HG03039 (cell line): ENCODE measurements around the gene GDI2.
"Not testable (repeated sequence)": the region's sequence is repeated elsewhere in the genome, so short reads cannot be mapped to it uniquely, and the experiment has no call there.

Experiments used
- ATAC-seq: cut with Tn5 transposase; IDR thresholded peaks from one replicate; pipeline ENCODE4 v1.9.1; 2021; ENCODE audit warnings: mild to moderate bottlenecking, moderate library complexity; ENCODE audit not compliant: unreplicated experiment

GDI2 gene

DNA sequence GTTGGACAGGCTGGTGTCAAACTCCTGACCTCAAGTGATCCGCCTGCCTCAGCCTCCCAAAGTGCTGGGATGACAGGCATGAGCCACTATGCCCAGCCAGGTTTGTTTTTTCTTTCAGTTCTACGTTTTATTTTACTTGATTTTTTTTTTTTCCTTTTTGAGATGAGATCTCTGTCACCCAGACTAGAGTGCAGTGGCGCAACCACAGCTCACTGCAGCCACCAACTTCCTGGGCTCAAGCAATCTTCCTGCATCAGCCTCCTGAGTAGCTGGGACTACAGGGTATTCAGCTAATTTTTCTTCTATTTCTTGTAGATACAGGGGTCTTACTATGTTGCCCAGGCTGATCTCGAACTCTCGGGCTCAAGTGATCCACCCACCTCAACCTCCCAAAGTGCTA lies 24.3 kb downstream of the GDI2 start:
- ATAC-seq: no peak

DNA sequence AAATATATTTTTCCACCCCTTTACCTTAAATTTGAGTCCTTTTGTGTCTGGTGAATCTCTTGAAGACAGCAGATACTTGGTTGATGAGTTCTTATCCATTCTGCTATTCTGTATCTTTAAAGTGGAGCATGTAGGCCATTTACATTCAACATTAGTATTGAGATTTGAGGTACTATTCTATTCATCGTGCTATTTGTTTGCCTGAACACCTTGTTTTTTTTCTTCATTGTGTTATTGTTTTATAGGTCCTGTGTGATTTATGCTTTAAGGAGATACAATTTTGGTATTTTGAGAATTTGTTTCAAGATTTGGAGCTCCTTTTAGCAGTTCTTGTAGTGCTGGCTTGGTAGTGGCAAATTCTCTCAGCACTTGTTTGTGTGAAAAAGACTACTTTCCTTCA lies 29.9 kb downstream of the GDI2 start:
- ATAC-seq: no peak

DNA sequence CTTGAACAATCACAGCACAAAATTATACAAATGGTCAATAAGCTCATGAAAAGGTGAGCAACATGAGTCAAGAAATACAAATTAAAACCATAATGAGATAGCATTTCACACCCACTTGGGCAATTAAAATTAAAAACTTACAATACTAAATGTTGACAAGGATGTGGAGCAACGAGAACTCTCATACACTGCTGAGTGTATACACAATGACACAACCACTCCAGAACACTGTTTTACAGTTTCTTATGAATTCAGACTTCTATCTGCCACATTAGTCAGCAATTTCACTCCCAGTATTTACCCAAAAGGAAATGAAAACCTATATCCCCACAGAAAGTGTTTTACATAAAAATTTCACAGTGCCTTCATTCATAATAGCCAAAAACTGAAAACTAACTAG lies 31.1 kb downstream of the GDI2 start:
- no peak for ATAC-seq

DNA sequence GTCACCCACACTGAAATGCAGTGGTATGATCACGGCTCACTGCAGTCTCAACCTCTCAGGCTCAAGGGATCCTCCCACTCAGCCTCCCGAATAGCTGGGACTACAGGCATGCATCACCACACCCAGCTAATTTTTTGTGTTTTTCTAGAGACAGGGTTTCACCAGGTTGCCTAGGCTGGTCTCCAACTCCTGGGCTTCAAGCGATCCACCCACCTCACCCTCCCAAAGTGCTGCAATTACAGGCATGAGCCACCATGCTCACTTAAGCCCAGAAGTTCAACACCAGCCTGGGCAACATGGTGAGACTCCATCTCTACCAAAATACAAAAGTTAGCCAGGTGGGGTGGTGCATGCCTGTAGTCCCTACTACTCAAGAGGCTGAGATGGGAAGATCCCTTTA lies 33.5 kb downstream of the GDI2 start:
- no peak for ATAC-seq

DNA sequence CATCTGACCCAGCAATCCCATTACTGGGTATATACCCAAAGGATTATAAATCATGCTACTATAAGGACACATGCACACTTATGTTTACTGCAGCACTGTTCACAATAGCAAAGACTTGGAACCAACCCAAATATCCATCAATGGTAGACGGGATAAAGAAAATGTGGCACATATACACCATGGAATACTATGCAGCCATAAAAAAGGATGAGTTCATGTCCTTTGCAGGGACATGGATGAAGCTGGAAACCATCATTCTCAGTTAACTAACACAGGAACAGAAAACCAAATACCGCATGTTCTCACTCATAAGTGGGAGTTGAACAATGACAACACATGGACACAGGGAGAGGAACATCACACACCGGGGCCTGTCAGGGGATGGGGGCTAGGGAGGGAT lies 35.5 kb downstream of the GDI2 start:
- not testable (repeated sequence) for ATAC-seq

DNA sequence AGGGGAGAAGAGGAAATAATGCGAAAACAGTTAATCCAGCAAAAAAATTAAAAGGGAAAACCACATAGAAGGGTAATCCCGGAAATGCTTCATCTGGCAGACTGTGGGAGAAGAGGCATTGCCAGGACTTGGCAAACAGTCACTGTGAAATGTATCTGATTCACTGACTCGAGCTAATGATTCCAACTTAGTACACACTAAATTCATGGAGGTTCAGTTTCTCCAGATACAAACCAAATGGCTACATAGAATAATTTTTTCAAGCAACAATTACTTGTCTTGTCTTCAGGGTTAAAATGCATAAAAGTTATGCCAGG lies 36.4 kb downstream of the GDI2 start:
- no peak for ATAC-seq

DNA sequence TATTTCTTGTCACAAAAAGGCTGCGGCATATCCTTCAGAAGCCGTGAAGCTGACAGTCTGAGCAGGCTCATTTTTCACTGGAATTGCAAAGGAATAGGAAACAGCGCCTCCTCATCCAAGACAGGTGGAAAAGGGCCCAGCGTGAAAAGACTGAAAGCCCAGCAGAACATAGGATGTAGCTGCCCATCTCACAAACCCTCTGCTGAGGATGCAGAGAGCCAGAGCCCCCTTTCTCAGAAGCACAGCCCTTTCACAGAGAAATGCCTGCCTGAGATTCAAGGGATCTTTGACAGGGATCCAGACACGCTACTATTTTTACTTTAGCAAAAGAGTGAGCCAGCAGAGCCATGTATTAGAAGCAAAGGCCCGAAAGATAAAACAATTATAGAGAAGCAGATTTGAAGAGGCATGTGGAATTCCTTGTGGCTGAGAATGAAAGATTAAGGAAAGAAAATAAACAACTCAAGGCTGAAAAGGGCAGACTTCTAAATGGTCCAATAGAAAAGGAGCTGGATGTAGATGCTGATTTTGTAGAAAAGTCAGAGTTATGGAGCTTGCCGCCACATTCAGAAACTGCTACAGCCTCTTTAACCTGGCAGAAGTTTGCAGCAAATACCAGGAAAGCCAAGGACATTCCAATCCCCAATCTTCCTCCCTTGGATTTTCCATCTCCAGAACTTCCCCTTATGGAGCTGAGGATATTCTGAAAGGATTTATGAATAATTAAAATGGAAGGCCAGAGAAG lies 36.9 kb downstream of the GDI2 start:
- ATAC-seq: no peak

DNA sequence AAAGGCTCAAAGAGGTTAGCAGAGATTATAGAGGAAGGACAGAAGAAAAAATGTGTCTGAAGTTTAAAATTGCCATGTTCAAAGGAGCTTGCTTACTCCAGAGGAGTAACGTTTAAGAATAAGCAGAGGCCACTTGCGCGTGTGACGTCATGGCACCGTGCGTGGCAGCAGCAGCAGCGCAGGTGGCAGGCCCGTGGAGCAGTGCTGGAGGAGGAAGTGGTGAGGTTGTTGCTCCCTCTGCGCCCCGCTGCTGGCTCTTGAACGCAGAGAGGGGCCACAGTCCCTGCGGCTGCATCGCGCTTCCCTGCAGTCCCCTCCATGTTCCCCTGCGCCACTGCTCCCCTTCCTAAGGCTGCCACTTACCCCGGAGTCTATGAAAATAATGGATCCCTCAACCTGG lies 37.5 kb downstream of the GDI2 start:
- no peak for ATAC-seq

DNA sequence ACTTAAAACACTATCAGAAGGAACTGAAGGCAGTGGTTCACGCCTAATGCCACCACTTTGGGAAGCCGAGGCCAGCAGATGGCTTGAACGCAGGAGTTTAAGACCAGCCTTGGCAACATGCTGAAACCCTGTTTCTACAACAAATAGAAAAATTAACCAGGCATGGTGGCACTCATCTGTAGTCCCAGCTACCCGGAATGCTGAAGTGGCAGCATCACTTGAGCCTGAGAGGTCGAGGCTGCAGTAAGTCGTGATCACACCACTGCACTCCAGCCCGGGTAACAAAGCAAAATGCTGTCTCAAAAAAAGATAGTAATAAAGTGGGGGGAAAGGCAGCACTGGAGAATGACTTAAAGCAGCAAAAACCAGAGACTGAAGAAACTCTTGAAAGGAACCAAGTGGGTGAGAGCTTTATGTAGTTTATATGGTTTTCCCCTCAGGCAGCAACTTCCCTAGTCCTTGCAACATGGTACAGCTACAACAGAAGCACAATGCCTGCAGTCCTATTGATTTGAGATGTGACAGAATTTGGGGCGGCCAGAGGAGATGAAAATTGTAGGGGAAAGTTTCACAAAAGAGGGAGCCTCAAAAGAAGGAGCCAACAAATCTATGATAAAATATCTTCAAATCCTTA lies 38.1 kb downstream of the GDI2 start:
- no peak for ATAC-seq

DNA sequence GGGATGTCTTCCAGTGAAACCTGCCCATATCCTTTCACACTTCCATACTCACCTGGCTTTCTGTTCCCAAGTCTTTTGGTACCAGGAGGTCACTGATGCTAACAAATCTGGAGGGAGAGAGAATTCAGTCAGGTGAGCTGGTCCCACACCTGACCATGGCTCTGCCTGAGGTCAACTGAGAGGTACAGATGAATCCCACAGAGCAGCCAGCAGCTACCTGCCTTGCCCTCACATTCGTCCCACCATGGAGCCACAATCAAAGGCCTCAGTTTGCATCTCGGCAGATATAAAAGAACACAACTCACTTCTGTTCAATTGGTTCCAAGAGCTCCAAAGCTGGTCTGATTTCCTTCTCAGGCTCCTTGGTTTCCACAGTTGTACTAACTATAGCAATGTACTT lies 47.0 kb downstream of the GDI2 start:
- ATAC-seq: no peak

DNA sequence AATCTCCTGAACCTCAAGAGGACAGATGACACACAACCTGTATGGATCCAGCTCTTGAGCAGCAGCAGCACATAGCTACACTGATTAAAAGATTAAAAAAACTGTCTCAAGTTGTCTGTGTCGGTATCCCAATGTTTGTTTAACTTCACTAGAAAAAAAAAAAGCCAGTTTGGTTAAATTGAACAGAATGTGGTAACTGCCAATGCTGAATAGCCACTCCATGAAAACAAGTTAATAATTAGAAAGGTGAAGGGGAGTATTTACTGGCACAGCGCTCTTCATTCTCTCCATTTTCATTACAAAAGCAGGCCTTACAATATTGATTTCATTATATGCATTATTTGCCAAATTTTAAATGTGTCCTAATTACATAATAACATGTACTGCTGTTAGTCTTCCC lies 47.6 kb downstream of the GDI2 start:
- no peak for ATAC-seq

DNA sequence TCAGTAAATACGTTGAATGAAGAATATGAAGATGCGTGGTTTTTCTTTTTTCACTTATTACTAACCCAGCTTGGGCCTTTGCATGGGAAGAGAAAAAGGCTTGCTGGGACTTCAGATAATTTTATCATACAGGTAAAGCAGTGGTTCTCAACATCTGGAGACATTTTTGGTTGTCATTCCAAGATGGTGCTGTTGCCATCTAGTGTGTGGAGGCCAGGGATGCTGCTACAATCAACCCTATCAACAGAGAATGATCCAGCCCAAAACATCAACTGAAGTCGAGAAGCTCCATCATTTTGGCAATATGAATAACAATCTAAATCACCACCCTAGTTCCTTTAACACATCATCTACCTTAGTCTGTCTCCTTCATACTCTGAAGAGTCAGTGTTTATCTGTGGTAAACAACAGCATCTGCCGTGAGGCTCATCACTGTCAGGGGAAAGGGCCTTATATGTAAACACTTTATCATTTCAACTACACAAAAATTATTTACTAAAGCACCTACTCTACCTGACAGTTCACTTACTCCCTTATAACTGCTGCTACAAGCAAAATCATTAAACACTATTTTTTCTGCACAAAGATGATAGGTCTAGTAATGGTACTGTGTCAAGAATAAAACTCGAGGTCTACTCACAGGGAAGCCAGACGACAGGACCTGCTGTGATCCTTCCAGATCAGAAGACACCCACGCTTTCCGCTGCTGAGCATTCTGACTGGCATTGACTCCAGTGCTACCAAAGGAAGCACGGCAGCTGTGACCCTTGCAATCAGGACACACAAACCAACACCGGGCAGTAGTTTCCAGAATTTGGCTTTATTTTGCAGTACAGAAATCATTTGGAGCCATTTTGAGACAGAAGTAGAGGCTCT lies 48.6 kb downstream of the GDI2 start:
- no peak for ATAC-seq

DNA sequence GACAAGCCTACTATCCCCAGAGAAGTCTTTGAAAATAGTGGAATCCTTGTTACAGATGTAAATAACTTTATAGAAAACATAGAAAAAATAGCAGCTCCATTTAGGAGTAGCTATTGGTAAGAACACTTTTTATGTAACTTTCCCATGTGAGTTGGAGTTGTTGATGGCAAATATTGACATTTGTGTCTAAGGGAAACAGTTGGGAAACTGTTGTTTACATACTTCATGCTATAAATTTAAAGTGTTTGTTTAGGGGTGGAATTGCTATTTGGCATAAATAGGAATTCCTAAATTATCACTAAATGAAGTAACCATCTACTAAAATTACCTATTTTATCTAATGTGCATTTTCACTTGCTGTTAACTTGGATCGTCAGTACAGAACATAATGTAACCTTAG lies 50.7 kb downstream of the GDI2 start:
- no peak for ATAC-seq

DNA sequence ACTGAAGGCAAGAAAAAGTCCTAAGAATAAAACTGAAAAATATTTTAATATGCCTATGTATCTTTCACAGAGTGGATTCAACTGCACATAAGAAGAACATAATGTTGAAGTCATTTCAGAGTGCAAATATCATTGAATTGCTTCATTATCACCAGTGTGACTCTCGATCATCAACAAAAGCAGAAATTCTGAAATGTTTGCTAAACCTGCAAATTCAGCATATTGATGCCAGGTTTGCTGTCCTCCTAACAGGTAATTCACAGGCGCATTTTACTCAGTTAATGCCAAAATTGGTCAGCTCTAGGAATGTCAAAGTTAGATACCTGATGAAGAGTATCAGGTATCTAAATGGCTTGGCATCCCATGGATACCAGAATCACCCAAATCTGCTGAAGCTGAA lies 52.0 kb downstream of the GDI2 start:
- ATAC-seq: no peak

DNA sequence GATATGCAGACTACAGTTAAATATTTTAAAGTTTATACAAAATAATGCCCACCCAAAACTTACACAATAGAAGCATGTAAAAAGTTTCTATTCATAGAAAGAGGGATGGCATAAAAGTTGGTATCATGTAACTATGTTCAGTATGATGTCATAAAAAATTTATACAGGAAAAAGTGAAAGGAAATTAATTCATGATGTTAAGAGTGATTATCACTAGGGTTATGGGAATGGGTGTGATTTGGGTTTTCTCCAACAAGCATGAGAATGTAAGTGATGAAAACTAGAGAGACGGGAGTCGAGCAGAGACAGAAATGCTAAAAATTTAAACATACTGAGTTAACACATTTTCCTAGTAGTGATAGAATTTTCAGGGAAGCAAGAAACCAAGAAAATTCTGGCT lies 52.7 kb downstream of the GDI2 start:
- ATAC-seq: no peak

DNA sequence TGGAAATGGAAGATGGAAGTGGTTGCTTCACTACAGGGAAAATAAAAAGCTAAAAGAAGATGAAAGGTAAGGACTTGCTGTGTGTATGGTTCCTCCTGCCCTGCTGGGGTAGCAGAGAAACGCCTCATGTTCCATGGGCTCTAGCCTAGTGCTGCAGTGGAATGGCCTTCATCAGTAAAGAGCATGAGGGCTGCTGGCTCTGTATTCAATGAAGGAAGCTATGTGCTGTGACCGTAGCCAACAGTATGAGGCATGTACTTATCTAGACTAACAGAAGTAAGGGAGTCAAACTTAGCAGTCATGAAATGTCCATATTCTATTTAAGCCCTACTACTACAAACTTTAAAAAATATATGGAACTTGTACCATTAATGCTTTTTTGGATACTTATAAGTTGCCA lies 54.3 kb downstream of the GDI2 start:
- ATAC-seq: no peak

DNA sequence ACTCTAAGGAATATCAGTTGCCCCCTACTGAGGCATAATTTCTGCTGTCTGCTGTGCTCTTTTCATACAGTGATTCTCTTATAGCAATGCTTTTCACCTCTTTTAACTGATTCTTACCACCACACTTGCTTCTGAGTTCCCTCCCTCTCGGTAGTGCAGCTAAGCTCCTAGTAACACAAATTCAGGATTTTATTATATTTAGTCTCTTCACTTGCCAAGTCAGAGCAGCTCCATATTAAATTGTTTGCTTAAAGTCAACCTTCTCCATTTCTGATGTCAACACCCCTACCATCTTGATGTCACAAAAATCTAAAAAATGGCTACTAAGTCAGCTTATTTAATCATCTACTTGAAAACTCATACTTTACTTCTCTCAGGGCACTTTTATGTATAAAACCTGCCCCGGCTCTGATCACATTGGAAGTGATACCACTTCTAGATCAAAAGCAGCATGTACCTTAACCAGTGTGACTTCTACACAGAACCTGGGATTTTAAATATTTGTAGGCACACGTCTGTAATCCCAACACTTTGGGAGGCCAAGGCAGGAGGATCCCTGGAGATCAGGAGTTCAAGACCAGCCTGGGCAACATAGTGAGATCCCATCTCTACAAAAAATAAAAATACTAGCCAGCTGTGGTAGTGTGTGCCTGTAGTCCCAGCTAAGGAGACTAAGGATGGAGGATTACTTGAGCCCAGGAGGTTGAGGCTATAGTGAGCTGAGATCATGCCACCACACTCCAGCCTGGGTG lies 55.3 kb downstream of the GDI2 start:
- no peak for ATAC-seq

DNA sequence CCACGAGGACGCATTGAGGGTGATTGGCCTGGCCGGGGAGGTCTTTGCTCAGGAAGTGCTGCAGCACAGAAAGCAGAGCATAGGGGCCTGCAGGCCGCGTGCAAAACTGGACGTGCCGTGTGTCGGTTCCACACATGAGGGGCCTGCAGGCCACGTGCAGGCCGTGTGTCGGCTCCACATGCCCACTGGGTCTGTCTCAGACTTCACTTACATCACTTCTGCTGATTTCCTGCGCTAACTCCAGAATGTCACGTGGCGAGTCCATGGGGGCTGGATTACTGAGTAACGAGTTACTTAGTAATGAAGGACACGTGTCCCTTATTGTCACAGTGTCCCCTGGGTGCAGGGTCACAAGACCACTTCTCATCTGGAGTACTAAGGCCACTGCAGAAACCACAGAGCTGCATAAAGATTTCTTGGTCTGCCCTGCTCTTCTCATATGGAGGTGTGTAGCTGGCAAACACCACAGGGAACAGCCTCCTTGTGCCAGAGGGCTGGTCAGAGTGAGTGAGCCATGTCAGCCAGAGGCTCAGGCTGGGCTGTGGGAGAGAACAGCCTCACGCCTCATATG lies 60.8 kb downstream of the GDI2 start:
- ATAC-seq: no peak

DNA sequence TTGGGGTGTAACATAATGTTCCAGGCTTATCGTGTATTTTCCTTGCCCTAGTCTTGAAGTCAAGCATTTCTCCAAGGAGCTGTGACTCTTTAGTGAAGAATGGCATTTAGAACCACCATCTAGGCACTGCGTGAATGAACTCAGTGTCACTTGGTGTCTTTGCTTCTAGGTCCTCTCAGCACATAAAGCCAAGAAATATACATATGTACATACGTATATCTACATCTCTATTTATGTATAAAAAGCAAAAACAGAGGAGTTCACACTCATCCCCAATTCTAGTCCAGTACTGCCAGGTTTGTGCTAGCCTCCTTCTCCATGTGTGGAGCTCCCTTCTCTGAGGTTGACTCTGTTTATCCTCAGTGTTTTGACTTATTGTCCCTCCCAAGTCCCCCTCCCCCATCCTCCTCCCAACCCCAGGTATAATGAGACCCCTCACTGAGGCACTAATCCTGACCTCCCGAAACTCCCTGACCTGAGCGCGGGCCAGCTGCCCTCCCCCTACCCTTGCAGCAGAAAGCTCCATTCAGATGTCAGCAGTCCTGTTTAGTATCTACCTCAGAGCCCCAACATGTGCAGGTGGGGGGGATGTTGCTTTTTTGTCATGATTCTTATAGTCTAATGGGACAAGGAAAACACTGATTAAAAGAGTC lies 61.5 kb downstream of the GDI2 start:
- no peak for ATAC-seq

DNA sequence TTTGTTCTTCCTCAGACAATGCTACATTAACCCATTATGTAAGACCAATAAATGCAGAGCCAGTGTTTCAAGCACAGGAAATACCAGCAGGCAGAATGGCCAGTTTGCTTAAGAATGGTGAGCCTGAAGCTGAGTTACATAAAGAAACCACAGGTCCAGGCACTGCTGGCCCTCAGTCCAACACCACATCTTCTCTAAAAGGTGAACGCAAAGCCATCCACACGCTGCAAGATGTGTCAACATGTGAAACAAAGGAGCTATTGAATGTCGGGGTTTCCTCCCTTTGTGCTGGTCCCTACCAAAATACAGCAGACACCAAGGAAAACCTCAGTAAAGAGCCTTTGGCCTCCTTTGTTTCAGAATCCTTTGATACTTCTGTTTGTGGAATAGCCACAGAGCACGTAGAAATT lies 64.8 kb downstream of the GDI2 start:
- no peak for ATAC-seq

DNA sequence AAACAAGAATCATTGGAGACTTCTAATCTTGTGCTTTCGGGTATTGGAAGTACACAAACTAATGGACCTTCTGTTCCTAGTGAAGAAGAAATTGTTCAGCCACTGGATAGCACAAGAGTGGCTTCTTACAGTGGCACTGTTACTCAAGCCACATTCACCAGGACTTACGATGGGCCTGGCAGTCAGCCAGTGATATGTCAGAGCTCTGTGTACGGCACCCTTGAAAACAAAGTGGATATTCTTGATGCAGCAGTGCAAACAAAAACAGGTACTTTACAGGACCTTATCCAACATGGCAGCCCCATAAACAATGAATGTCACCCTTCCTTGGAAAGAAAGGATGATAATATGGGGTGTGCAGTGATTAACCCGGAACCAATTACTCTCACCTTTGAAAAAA lies 67.0 kb downstream of the GDI2 start:
- ATAC-seq: no peak
